GM19463 (cell line): ENCODE data around the gene PLS3.
"Not testable (repeated sequence)": the region's sequence is repeated elsewhere in the genome, so short reads cannot be mapped to it uniquely, and the experiment has no call there.

ENCODE experiments used
- ATAC-seq: cut with Tn5 transposase; IDR thresholded peaks from one replicate; pipeline ENCODE4 v1.9.1; 2021; ENCODE audit warnings: mild to moderate bottlenecking, moderate library complexity; ENCODE audit not compliant: unreplicated experiment

Gene PLS3

GRCh38 chrX:115602729-115603389 lies 41.9 kb downstream of the PLS3 start:
- no peak for ATAC-seq

- no peak for ATAC-seq
Observed at GRCh38 chrX:115603534-115604074, 42.6 kb downstream of the PLS3 start.

GRCh38 chrX:115606861-115607260 lies 45.9 kb downstream of the PLS3 start:
- ATAC-seq = no peak

GRCh38 chrX:115609621-115610020 lies 48.6 kb downstream of the PLS3 start:
- no peak for ATAC-seq

GRCh38 chrX:115616943-115617563 lies 56.1 kb downstream of the PLS3 start:
- ATAC-seq = peak; percentile 94

GRCh38 chrX:115622534-115622933 lies 61.6 kb downstream of the PLS3 start:
- ATAC-seq = no peak

- no peak for ATAC-seq
Observed at GRCh38 chrX:115624916-115625315, 63.9 kb downstream of the PLS3 start.

GRCh38 chrX:115625572-115626301 lies 64.8 kb downstream of the PLS3 start:
- no peak for ATAC-seq

- ATAC-seq = no peak
Observed at GRCh38 chrX:115630204-115630603, 69.2 kb downstream of the PLS3 start.

GRCh38 chrX:115632455-115632854 lies 71.5 kb downstream of the PLS3 start:
- no peak for ATAC-seq

GRCh38 chrX:115633397-115633796 lies 72.4 kb downstream of the PLS3 start:
- not testable (repeated sequence) for ATAC-seq

- ATAC-seq = no peak
Observed at GRCh38 chrX:115639334-115639880, 78.4 kb downstream of the PLS3 start.

GRCh38 chrX:115642311-115642710 lies 81.3 kb downstream of the PLS3 start:
- ATAC-seq = no peak

GRCh38 chrX:115642895-115643530 lies 82.0 kb downstream of the PLS3 start:
- ATAC-seq = no peak

- ATAC-seq = not testable (repeated sequence)
Observed at GRCh38 chrX:115644397-115644796, 83.4 kb downstream of the PLS3 start.

- no peak for ATAC-seq
Observed at GRCh38 chrX:115649461-115650063, 88.6 kb downstream of the PLS3 start.

- no peak for ATAC-seq
Observed at GRCh38 chrX:115650449-115650848, 89.5 kb downstream of the PLS3 start.

GRCh38 chrX:115650916-115651315 lies 89.9 kb downstream of the PLS3 start:
- ATAC-seq = peak; percentile 68

- no peak for ATAC-seq
Observed at GRCh38 chrX:115652221-115652620, 91.2 kb downstream of the PLS3 start.

GRCh38 chrX:115665122-115665521 lies 104.1 kb downstream of the PLS3 start:
- no peak for ATAC-seq

GRCh38 chrX:115679460-115679859 lies 118.5 kb downstream of the PLS3 start:
- no peak for ATAC-seq
